Heart right ventricle (tissue), 16 donors: ENCODE results near the gene AP1G1. TPM values are rescaled to one million over a fixed set of nuclear protein-coding genes. Genes with fewer than 3 reads are reported as not detected.

Experiments used
- ATAC-seq, 8 donors: fragments of 200-7000 bp; cut with Tn5 transposase; one replicate each; pipeline ENCODE4 v1.9.1; 2020; ENCODE audit warnings: mild to moderate bottlenecking in 8 of 8, moderate library complexity in 8 of 8, moderate number of reproducible peaks in 1 of 8
- DNase-seq, 2 donors: peaks; one replicate each; pipeline ENCODE4 v3.0.0-alpha.2; 2020
- H3K27ac ChIP-seq, 10 donors: fragments of 200-600 bp; sonication (generic) in 2 of 10; one replicate each; pipeline versions ENCODE4 v1.5.0 to v1.8.0; 2020 to 2022; ENCODE audit warnings: mild to moderate bottlenecking in 3 of 10
- H3K27me3 ChIP-seq, 7 donors: fragments of 200-600 bp; one replicate each; pipeline ENCODE4 v1.8.0; 2021 to 2022; ENCODE audit warnings: mild to moderate bottlenecking in 2 of 7
- H3K36me3 ChIP-seq, 9 donors: fragments of 200-600 bp; sonication (generic) in 1 of 9; one replicate each; pipeline versions ENCODE4 v1.5.0 to v1.8.0; 2020 to 2022; ENCODE audit warnings: mild to moderate bottlenecking in 2 of 9
- H3K4me1 ChIP-seq, 9 donors: fragments of 200-600 bp; sonication (generic) in 1 of 9; one replicate each; pipeline versions ENCODE4 v1.5.0 to v1.8.0; 2020 to 2022; ENCODE audit warnings: mild to moderate bottlenecking in 4 of 9
- H3K4me3 ChIP-seq, 10 donors: fragments of 200-600 bp; sonication (generic) in 2 of 10; one replicate each; pipeline versions ENCODE4 v1.5.0 to v1.8.0; 2020 to 2022; ENCODE audit warnings: mild to moderate bottlenecking in 7 of 10, moderate library complexity in 2 of 10
- H3K9me3 ChIP-seq, 11 donors: fragments of 200-600 bp in 10 of 11; sonication (generic) in 2 of 11; one replicate each; pipeline versions ENCODE4 v1.5.0 to v1.8.0; 2013 to 2022; ENCODE audit warnings: mild to moderate bottlenecking in 2 of 11, control low read depth in 1 of 11, moderate library complexity in 1 of 11
- CTCF ChIP-seq, 9 donors: fragments of 200-600 bp; sonication (generic) in 2 of 9; IDR thresholded peaks; one replicate each; pipeline versions ENCODE4 v1.5.0 to v1.8.0; 2021 to 2022; ENCODE audit warnings: antibody characterized with exemption in 9 of 9, mild to moderate bottlenecking in 5 of 9, moderate library complexity in 1 of 9
- WGBS, 2 donors: extraction: QIAGEN DNeasy Blood & Tissue Kit; methylation state at CpG; one replicate each; pipeline ENCODE4 v1.1.7; 2013; ENCODE audit warnings: inconsistent platforms in 1 of 2; 5-methylcytosine and 5-hydroxymethylcytosine counted together
- intact Hi-C, 10 donors: fragments of 100-400 bp; cut with DNase I; formaldehyde crosslinking; loops; one replicate each; pipeline versions ENCODE4 v1.11.1 to v1.14.2; 2022
- polyA plus RNA-seq, 2 donors: library from polyadenylated mRNA; stranded (reverse); fragments of 200-250 nt; gene quantifications; one replicate each; pipeline ENCODE4 v1.2.3, GENCODE V29; 2013
- total RNA-seq, 10 donors: library from RNA; stranded (reverse); fragmentation: NEBNext Ultra II Directional in 3 of 10; extraction: Animal tissue kit (Norgen Biotek cat#: 25700) in 3 of 10; gene quantifications; one replicate each; pipeline versions ENCODE4 v1.2.1 to v1.2.4, GENCODE V29; 2021 to 2023
- donor health status: Arrhythmogenic right ventricular cardiomyopathy.
- donor health status: ischemic (EF 13 %, LVEDD 7.1; RV severe dilation, severe dysfunction).
- donor health status: healthy with polysubstance abuse.
- donor health status: DM: no; HTN: yes; CAD: no.
- donor health status: DM: no; HTN: no; CAD: no.
- donor health status: ischemic (EF 25% LVEDD 6.9; RV normal size, moderate dysfunction).
- donor health status: ischemic (EF 25% LVEDD 5.7; RV mildly dilated, moderate dysfunction).
- donor health status: healthy.
- donor health status: DM: yes; HTN: yes; CAD: no.
- donor health status: Ischemic cardiomyopathy.
- donor health status: ischemic (EF 35%, LVEDD 5.7; RV mildly dilated, moderate dysfunction).
- donor health status: nonischemic (EF 11% LVEDD 7.7; RV severe dilation, severe dysfunction).
- donor health status: DM: yes; HTN: yes; CAD: no.
- donor health status: PGD.
- donor health status: ischemic (EF 29% LVEDD 5.4; RV normal size, mild dysfunction).
- donor health status: nonischemic (EF 23%, LVEDD 6.1; RV moderate dilation, normal function).

The AP1G1 gene
- total and polyA plus RNA-seq, 12 donors = 12.4 to 53.7 (median 36.1) TPM

GRCh38 chr16:71738855-71739254 lies 69.8 kb downstream of the AP1G1 start:
- ATAC-seq (no peak), DNase-seq (no peak)
- H3K27ac ChIP-seq = no peak overlapping the region
- 74 to 81% methylated on average over 4 of the region's 4 CpGs for WGBS, 2 donors
- H3K27me3 ChIP-seq = no peaks in the 10 kb centered on the region
- intact Hi-C loops = no loop called here
- H3K9me3 ChIP-seq = no peaks in the 10 kb centered on the region
- no peak for TF ChIP-seq CTCF (IDR thresholded peaks at IDR 0.05)
- no peak overlapping the region for H3K4me3 ChIP-seq
- H3K36me3 ChIP-seq = peaks cover 0 to 100% (median 47%) of the 10 kb centered on the region in 9 donors
- H3K4me1 ChIP-seq = peaks cover 0 to 7% (median 0%) of the 10 kb centered on the region in 9 donors

- no peak for TF ChIP-seq CTCF (IDR thresholded peaks at IDR 0.05)
- Histone ChIP-seq H3K36me3 (peaks cover 0 to 100% (median 57%) of the 10 kb centered on the region in 9 donors), H3K27ac (no peak overlapping the region), H3K9me3 (no peaks in the 10 kb centered on the region), H3K4me1 (peaks cover 0 to 7% (median 0%) of the 10 kb centered on the region in 9 donors), H3K27me3 (no peaks in the 10 kb centered on the region), H3K4me3 (no peak overlapping the region)
- intact Hi-C loops = no loop called here
- no peak for DNase-seq
- 98% methylated on average over 6 of the region's 6 CpGs for WGBS, 2 donors
- no peak for ATAC-seq
Observed at GRCh38 chr16:71737501-71737900, 71.1 kb downstream of the AP1G1 start.

GRCh38 chr16:71734511-71734910 lies 74.1 kb downstream of the AP1G1 start:
- WGBS, 2 donors = 85 to 90% methylated on average over 5 of the region's 5 CpGs
- no peaks in the 10 kb centered on the region for H3K27me3 ChIP-seq
- no peak for ATAC-seq
- H3K27ac ChIP-seq = no peak overlapping the region
- no peak overlapping the region for H3K4me3 ChIP-seq
- intact Hi-C loops = no loop called here
- no peaks in the 10 kb centered on the region for H3K9me3 ChIP-seq
- H3K36me3 ChIP-seq = peaks cover 0 to 98% (median 59%) of the 10 kb centered on the region in 9 donors
- no peak for DNase-seq
- no peak for TF ChIP-seq CTCF (IDR thresholded peaks at IDR 0.05)
- peaks cover 0 to 11% (median 0%) of the 10 kb centered on the region in 9 donors for H3K4me1 ChIP-seq

GRCh38 chr16:71732587-71732986 lies 76.0 kb downstream of the AP1G1 start:
- ATAC-seq (peak in 5 of 8 donors; percentile 33 to 74 (median 57)), DNase-seq (no peak)
- intact Hi-C loops = no loop called here
- no peaks in the 10 kb centered on the region for H3K27me3 ChIP-seq
- H3K36me3 ChIP-seq = peaks cover 0 to 79% (median 43%) of the 10 kb centered on the region in 9 donors
- peaks cover 0 to 11% (median 0%) of the 10 kb centered on the region in 9 donors for H3K4me1 ChIP-seq
- TF ChIP-seq CTCF (IDR thresholded peaks at IDR 0.05) = no peak
- no peaks in the 10 kb centered on the region for H3K9me3 ChIP-seq
- no peak overlapping the region for H3K27ac ChIP-seq
- no peak overlapping the region for H3K4me3 ChIP-seq
- WGBS, 2 donors = 72 to 88% methylated on average over 3 of the region's 3 CpGs
